Dermis microvascular lymphatic vessel endothelial cell (primary cell): ENCODE data around the gene GALNT12. TPM values are rescaled to one million over a fixed set of nuclear protein-coding genes. Genes with fewer than 3 reads are reported as not detected.

Experiments
- DNase-seq, 2 donors: peaks; one replicate each; pipeline versions ENCODE4 v3.0.0 to v3.0.0-alpha.2; 2010; ENCODE audit warnings: low read depth in 2 of 2
- total RNA-seq: library from RNA; depleted of rRNA; stranded (reverse); fragments of >200 nt; gene quantifications from 2 replicates; pipeline ENCODE4 v1.2.1, GENCODE V29; 2014

GALNT12 gene
- total RNA-seq, 1 donor from 2014 or later = 0.26 TPM

DNA sequence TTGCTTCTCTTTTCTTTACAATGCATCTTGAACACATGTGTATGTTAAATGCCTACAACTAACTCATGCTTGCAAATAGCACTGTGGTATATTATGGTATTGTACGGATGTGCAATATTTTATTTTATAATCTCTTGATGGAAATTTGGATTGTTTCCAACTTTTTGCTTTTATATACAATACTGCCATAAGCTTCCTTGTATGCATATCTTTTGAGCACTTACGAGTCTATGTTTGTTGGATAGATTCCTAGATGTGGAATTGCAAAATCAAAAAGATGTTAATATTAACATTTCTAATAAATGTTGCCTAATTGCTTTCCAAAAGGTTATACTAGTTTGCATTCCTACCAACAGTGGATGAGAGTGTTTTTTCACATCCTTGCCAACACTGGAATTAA is 3.4 kb upstream of the GALNT12 start:
- DNase-seq = no peak

DNA sequence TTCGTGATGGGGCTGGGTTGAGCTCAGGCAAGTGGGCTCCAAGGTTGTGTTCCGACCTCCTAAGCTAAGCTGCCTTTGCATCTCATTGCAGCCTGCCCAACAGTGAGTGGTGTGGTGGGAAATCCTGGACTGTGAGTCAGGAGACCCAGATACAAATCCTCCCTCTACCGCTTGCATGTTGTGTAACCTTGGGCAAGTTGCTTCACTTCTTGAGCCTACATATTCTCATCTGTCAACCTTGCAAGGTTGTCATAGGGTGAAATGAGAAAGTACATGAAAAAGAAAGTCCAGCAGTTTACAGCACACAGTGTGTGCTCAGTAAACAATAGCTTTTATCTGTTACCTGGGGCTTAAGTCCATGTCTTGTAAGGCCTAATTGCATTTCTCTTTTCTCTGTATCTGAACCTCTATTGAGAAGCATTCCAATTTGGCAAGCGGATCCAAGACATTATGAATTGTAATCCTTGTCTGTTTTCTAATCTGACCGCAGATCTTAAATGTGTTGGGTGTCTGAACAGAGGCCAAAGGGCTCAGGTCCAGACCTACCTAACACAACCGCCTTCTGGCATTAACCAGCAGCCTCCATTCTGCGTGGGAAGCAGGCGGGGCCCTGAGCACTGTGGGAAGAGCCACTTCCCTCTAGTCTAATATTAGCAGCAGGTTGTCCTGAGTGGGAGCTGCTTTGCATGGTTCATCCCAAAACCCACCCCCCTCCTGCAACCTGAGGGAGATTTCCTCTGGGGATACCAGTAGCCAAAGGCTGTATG is 1.8 kb upstream of the GALNT12 start:
- no peak for DNase-seq

- no peak for DNase-seq
These were observed 955 bp upstream of the GALNT12 start for GRCh38 chr9:98806394-98807035.

GRCh38 chr9:98807814-98808195 is 335 bp downstream of the GALNT12 start:
- DNase-seq = no peak

- DNase-seq = no peak
These were observed 943 bp downstream of the GALNT12 start for GRCh38 chr9:98808411-98808815.

DNA sequence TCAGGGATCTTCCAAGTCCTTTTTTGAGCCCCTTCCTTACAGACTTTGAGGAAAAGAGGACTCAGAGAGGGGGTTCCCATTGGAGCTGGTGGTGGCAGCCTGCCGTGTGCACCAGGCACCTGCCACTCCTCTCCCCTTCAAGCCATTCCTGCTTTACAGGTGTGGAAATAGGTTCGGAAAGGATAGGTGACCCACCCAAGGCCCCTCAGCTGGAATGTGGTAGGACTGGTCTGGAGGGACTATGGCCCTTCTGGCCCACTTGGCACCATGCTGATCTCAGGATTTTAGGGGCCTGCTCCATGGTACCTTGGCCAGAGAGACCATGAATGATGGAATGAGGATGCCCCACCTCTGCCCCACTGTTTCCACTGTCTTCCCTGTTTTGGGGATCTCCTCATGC is 1.4 kb downstream of the GALNT12 start:
- no peak for DNase-seq

DNA sequence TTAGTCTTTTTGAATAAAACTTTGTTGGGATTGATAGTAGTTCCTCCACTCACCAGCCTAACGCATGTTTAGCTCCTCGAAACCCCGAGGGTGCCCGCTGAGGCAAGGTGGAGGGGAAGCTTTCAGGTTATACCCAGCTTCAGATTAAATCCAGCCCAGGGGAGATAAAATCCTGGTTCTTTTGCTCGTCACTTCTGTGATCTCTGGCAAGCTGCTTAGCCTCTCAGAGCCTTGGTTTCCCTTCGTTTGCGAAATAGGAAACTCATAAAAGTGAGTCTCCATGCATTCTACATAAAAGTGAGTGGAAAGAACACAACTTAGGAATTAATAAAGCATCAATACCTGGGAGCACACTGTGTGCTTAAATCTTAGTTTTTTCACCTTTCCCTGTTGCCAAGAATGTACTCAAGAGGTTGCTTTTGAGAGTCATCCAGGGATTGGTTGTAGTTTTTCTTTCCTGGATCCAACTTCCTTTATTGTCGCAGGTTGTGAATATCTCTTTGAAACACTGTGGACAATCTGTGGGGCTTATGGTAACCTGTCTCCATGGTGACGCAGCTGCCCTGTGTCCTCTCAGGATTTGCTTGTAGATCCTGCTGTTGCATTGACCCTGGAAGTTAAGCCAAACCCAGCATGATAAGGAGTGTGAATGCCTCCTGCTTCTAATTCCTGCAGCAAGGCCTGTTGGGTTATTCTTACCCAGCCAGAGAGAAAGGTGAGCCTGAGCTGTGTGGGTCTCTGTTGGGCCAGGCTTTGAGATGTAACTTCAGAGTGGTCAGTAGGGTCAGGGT is 2.0 kb downstream of the GALNT12 start:
- DNase-seq = no peak

DNA sequence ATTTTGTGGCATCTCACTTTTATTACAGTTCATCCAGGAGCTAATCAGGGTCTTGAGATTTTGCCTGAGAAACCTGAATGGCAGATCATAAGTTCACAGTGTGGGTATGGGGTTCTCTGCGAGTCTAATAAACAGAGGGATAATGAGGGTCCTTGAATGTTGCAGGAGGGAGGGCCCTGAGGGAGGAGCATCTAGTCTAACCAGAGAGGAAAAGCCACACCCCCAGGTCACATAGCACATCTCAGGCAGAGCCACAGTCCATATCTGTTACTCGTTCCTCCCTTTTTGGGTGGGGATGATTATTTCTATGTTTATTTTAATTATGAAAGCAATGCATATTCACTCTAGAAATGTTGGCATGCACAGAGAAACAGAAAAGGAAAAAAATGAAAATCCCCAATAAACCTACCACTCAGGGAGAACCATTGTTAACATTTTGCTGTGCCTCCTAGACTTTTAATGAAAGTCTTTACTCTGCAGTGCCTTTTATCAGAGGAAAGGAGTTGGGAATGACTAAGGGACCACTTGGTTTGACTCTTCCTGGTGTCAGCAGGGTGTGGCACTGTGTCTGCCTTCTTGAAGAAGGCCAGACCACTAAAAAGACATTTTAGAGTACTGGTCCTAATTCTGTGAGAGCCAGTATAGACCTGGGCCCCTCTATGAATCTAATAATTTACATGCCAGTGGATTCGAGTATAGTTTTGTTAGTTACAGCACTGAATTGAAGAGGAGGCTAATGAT is 2.8 kb downstream of the GALNT12 start:
- no peak for DNase-seq

- DNase-seq = no peak
These were observed 3.7 kb downstream of the GALNT12 start for GRCh38 chr9:98811051-98811650.

- DNase-seq = no peak
These were observed 8.0 kb downstream of the GALNT12 start for GRCh38 chr9:98815391-98815951.

DNA sequence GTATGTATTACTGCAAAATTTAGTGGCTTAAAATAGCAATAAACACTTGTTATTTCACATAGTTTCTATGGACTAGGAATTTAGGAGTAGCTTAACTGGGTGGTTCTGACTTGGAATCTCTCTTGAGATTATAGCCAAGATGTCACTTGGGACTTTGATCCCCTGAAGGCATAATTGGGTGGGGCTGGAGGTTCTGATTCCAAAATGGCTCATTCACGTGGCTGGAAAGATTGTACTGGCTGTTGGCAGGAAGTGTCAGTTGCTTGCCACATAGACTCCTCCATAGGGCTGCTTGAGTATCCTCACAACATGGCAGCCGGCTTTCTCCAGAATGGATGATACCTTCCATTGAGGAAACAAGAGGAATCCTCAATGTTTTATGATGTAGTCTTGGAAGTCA is 11.3 kb downstream of the GALNT12 start:
- no peak for DNase-seq

DNA sequence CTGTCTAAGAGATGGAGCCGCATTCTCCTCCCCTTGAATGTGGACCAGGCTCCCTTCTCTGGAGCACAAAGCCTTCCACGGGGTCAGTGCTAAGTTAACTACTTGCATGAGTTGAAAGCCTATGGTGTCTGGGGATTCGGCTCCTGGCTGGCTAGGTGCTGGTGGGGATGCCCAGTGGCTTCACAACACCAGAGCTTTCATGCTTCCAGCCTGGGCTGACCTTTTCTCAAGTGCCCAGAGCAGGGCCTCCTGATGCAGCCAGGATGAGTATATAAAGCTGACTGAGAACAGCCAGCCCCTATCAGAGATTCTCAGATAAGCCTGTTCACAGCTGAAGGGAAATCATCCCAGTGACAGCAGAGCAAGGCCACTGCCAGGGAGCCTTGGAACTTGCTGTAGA is 11.8 kb downstream of the GALNT12 start:
- DNase-seq = no peak

DNA sequence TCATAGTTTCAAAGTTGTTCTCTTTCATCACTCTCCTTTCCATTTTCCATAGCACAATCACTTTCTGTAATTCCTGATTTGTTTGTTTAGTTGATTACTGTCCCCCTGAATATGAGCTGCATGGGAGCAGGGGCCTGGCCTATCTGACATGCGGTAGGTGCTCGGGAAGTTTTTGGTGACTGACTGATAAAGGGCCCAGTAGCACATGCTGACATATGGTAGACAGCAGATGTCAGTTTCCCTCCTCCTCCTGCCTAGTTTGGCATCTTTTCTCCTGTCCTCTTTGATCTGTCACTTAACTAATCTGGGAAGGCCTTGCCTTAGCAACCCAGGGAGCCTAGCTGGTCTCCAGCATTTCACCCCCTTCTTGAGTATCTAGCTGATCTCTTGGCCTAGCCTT is 14.4 kb downstream of the GALNT12 start:
- DNase-seq = no peak

DNA sequence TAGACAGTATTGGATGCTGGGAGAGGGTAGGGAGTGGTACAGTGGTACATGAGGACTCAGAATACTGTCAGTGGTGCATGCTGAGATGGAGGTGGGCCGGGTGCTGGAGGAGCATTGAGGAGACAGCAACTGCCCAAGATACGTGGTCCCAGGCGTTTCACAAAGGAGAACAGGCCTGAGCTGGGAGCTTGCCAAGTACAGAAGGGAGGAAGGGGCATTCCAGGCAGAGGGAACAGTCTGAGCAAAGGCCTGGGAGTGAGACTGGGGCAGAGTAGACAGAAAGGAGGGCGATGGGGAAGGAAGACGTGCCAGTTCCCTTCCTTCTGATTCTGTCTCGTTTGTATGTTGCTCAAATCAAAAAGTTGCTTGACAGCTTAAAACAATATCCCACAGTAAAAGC is 15.2 kb downstream of the GALNT12 start:
- no peak for DNase-seq

GRCh38 chr9:98823666-98824334 is 16.3 kb downstream of the GALNT12 start:
- DNase-seq = no peak

DNA sequence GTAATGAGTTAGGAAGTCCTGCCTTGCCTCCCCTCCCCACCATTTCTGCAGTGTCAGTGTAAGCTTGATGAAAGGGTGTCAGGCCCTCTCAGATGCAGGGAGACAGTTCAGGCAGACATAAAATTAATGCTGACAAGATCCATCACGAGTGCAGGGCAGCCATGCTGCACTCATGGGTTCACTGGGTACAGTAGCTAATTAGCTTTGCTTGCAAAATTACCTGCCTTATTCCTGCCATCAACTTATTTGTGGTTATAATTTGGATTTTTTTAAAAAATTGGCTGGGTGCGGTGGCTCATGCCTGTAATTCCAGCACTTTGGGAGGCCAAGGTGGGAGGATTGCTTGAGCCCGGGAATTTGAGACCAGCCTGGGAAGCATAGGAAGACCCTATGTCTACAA is 17.9 kb downstream of the GALNT12 start:
- no peak for DNase-seq

DNA sequence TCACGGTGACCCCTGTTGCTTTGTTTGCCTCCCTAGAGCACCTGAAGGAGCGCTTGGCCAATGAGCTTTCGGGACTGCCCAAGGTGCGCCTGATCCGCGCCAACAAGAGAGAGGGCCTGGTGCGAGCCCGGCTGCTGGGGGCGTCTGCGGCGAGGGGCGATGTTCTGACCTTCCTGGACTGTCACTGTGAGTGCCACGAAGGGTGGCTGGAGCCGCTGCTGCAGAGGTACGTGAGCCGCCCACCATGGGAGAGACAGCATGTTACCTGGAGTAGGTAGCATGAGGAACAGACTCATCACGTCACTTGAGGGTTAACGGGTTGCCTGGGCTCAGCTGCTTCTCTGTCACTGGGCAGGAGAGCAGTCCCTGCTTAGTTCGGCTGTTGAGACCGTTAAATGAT is 19.2 kb downstream of the GALNT12 start:
- no peak for DNase-seq

GRCh38 chr9:98829766-98830165 is 22.3 kb downstream of the GALNT12 start:
- no peak for DNase-seq

DNA sequence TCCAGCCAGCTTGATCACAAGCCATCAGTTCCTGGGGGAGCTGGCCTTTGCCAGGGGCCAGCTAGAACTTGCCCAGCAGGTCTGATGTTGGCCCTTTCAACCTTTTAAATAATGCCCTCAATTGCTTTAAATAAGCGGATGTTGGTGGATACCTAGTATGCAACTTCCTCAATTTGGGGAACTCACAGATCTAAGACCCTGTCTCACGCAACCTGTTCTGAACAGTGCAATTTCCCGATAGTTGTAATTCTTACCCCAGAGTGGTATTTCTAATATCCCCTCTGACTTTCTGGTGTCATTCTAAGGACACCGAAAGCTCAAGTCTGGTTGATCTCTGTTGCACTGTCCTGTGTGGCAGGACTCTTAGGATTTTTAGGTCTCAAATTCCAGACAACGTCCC is 23.1 kb downstream of the GALNT12 start:
- DNase-seq = no peak

- DNase-seq = no peak
These were observed 24.2 kb downstream of the GALNT12 start for GRCh38 chr9:98831696-98832095.

- no peak for DNase-seq
These were observed 25.3 kb downstream of the GALNT12 start for GRCh38 chr9:98832768-98833089.
